Right atrium auricular region (tissue), 2 donors: ENCODE results near the gene ADGRE1. TPM values are rescaled to one million over a fixed set of nuclear protein-coding genes. Genes with fewer than 3 reads are reported as not detected.

Source experiments
- DNase-seq: peaks from one replicate; pipeline ENCODE4 v3.0.0-alpha.2; 2019; ENCODE audit warnings: low spot score
- H3K27ac ChIP-seq, 2 donors: fragments of 200-600 bp; sonication (generic); 1 replicate in 1 of 2; 2 replicates in 1 of 2; pipeline ENCODE4 v1.5.1; 2016 to 2019
- H3K27me3 ChIP-seq, 2 donors: fragments of 200-600 bp; sonication (generic); one replicate each; pipeline versions ENCODE4 v1.5.1 to v1.6.0; 2017 to 2019
- H3K36me3 ChIP-seq: fragments of 200-600 bp; sonication (generic); one replicate; pipeline ENCODE4 v1.5.1; 2016
- H3K4me1 ChIP-seq, 2 donors: fragments of 200-600 bp; sonication (generic); one replicate each; pipeline versions ENCODE4 v1.5.1 to v1.6.0; 2017 to 2019
- H3K4me3 ChIP-seq, 2 donors: fragments of 200-600 bp; sonication (generic); 1 replicate in 1 of 2; 2 replicates in 1 of 2; pipeline ENCODE4 v1.5.1; 2017 to 2019; ENCODE audit warnings: mild to moderate bottlenecking in 1 of 2, moderate library complexity in 1 of 2
- H3K9me3 ChIP-seq, 2 donors: fragments of 200-600 bp; sonication (generic); one replicate each; pipeline ENCODE4 v1.5.1; 2019
- total RNA-seq, 2 donors: library from RNA; depleted of rRNA; stranded (reverse); fragments of >200 nt; gene quantifications; one replicate each; pipeline ENCODE4 v1.1.0, GENCODE V29; 2016
- TF ChIP-seq, protein P1 (sequence below), 2 donors: fragments of 200-600 bp; sonication (generic); IDR thresholded peaks; one replicate each; pipeline ENCODE4 v1.5.1; 2019; ENCODE audit warnings: antibody characterized with exemption in 2 of 2

Gene ADGRE1
- total RNA-seq, 2 donors from 2014 or later: not detected

DNA sequence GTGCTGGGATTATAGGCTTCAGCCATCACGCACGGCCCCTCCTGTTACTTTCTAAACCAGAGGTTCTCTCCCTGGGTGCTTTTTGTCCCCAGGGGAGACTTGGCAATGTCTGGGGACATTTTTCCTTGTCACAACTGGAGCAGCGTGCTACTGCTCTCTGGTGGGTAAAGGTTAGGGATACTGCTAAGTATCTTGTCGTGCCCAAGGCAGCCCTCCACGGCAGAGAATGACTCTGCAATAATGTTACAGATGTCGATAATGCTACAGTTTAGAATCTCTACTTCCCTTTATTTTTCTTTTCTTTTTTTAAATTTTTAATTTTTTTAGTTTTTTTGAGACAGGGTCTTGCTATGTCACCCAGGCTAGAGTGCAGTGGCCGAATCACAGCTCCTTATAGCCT lies 38.0 kb downstream of the ADGRE1 start:
- TF ChIP-seq, protein P1, sequence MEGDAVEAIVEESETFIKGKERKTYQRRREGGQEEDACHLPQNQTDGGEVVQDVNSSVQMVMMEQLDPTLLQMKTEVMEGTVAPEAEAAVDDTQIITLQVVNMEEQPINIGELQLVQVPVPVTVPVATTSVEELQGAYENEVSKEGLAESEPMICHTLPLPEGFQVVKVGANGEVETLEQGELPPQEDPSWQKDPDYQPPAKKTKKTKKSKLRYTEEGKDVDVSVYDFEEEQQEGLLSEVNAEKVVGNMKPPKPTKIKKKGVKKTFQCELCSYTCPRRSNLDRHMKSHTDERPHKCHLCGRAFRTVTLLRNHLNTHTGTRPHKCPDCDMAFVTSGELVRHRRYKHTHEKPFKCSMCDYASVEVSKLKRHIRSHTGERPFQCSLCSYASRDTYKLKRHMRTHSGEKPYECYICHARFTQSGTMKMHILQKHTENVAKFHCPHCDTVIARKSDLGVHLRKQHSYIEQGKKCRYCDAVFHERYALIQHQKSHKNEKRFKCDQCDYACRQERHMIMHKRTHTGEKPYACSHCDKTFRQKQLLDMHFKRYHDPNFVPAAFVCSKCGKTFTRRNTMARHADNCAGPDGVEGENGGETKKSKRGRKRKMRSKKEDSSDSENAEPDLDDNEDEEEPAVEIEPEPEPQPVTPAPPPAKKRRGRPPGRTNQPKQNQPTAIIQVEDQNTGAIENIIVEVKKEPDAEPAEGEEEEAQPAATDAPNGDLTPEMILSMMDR (IDR thresholded peaks at IDR 0.05): no peak
- peaks cover 0 to 37% of the 10 kb centered on the region in 2 donors for H3K9me3 ChIP-seq
- H3K4me3 ChIP-seq: no peak overlapping the region
- H3K4me1 ChIP-seq: no peaks in the 10 kb centered on the region
- no peak overlapping the region for H3K27ac ChIP-seq
- DNase-seq: no peak
- H3K27me3 ChIP-seq: no peaks in the 10 kb centered on the region
- no peaks in the 10 kb centered on the region for H3K36me3 ChIP-seq

DNA sequence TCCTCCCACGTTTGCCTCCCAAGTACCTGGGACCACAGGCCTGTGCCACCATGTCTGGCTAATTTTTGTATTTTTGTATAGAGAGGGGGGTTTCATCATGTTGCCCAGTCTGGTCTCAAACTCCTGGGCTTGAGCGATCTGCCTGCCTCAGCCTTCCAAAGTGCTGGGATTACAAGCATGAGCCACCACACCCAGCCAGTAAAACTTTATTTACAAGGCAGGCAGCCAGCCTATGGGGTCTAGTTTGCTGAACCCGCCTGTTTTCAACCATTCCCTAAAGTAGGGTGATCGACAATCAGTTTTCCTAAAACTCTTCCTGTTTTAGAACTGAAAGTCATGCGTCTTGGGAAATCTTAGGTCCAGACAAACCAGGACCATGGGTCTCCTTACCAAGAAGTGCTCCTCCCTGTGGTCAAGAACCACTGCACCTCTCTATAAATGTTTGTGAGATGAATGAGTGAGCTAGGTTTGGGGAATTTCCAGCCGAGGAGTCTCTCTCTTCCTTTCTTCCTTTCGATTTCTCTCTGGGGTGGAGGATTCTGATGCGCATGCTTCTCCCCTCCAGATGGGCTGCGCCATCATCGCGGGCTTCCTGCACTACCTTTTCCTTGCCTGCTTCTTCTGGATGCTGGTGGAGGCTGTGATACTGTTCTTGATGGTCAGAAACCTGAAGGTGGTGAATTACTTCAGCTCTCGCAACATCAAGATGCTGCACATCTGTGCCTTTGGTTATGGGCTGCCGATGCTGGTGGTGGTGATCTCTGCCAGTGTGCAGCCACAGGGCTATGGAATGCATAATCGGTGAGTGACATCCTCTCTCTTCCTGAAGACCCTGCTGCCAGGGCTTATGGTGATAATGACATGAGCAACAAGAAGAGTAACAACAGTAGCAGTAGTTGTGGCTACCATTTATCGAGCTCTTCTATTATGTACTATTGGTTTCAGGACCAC lies 38.7 kb downstream of the ADGRE1 start:
- Histone ChIP-seq H3K4me1 (no peaks in the 10 kb centered on the region), H3K27ac (no peak overlapping the region), H3K9me3 (peaks cover 0 to 44% of the 10 kb centered on the region in 2 donors), H3K4me3 (no peak overlapping the region), H3K36me3 (no peaks in the 10 kb centered on the region), H3K27me3 (no peaks in the 10 kb centered on the region)
- DNase-seq: no peak
- TF ChIP-seq, protein P1 (IDR thresholded peaks at IDR 0.05): no peak

DNA sequence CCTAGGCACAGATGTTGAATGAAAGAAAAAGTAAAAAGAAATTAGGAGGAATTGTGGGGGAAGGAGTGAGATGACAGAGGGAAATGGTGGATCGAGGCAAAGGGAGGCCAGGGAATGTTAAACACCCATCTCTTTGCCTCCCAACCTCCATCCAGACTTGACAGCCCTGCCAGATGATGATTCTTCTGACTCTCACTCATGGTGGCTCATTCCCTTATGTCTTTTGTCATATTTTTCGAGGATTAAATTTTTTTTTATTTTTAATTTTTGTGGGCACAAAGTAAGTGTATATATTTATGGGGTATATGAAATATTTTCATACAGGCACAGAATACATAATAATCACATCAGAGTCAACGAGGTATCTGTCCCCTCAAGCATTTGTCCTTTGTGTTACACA lies 42.8 kb downstream of the ADGRE1 start:
- peaks cover 0 to 51% of the 10 kb centered on the region in 2 donors for H3K9me3 ChIP-seq
- DNase-seq: no peak
- H3K4me3 ChIP-seq: no peak overlapping the region
- no peaks in the 10 kb centered on the region for H3K4me1 ChIP-seq
- H3K36me3 ChIP-seq: no peaks in the 10 kb centered on the region
- TF ChIP-seq, protein P1 (IDR thresholded peaks at IDR 0.05): no peak
- no peaks in the 10 kb centered on the region for H3K27me3 ChIP-seq
- no peak overlapping the region for H3K27ac ChIP-seq

DNA sequence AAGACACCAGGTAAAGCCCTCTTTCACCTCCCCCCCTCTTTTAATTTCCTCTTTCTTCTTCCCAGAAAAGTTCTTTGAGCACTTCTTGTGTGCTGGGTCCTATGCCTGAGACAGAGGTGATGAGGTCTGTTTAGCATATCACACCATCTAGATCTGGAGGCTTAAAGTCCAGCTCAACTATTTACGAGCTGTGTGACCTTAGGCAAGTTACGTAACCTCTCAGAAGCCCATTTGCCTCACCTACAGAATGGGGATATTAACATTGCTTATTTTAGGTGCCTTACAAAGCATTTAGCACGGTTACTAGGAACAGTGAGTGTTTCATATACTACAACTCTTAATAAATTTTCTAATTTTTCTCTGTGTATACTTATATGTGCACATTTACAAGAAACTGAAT lies 47.7 kb downstream of the ADGRE1 start:
- H3K36me3 ChIP-seq: no peaks in the 10 kb centered on the region
- peaks cover 0 to 40% of the 10 kb centered on the region in 2 donors for H3K9me3 ChIP-seq
- H3K27me3 ChIP-seq: no peaks in the 10 kb centered on the region
- no peak overlapping the region for H3K27ac ChIP-seq
- no peak for DNase-seq
- no peak overlapping the region for H3K4me3 ChIP-seq
- TF ChIP-seq, protein P1 (IDR thresholded peaks at IDR 0.05): no peak
- H3K4me1 ChIP-seq: no peaks in the 10 kb centered on the region

DNA sequence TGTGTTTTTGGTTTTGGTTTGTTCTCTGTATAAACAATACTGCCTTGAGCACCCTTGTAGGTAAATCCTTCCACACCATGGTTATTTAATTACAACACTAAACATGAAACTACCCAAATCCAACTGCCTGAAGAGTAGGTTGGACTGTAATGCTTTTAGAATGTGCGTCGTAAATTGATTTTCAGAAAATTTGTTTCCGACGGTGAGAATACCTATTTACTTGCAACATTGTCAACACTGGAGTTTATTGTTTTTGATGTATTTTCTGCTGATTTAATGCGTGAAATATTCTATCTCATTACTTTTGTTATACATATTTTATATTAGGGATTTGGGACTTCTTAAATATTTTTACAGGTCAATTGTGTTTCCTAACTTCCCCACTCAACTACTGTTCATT lies 48.2 kb downstream of the ADGRE1 start:
- TF ChIP-seq, protein P1 (IDR thresholded peaks at IDR 0.05): no peak
- peaks cover 0 to 35% of the 10 kb centered on the region in 2 donors for H3K9me3 ChIP-seq

More for the DNA sequence above, 48.2 kb downstream of the ADGRE1 start:
- DNase-seq: no peak
- Histone ChIP-seq H3K27ac (no peak overlapping the region), H3K4me3 (no peak overlapping the region), H3K27me3 (no peaks in the 10 kb centered on the region), H3K4me1 (no peaks in the 10 kb centered on the region), H3K36me3 (no peaks in the 10 kb centered on the region)
